NCI-H1694 treated with DMSO at 0.1 percent for 48 hours (cell line): ENCODE measurements around the gene TAS2R16.

Experiments
- DNase-seq: peaks from one replicate; lab custom pipeline; 2025; lab: John Stamatoyannopoulos, UW

Gene TAS2R16

GRCh38 chr7:122995600-122995999 is at the start of gene TAS2R16:
Gene TAS2R16, minus strand, starts transcription at chr7:122995700. Its CDS starts 66 bp downstream, at chr7:122995634.
- DNase-seq = no peak

- no peak for DNase-seq
These were observed 48.1 kb upstream of the TAS2R16 start for GRCh38 chr7:123043642-123044041.

- no peak for DNase-seq
These were observed 45.6 kb upstream of the TAS2R16 start for GRCh38 chr7:123041101-123041500.

GRCh38 chr7:123039269-123039668 is 43.8 kb upstream of the TAS2R16 start:
- no peak for DNase-seq

- no peak for DNase-seq
These were observed 38.6 kb upstream of the TAS2R16 start for GRCh38 chr7:123034106-123034505.

- DNase-seq = no peak
These were observed 35.1 kb upstream of the TAS2R16 start for GRCh38 chr7:123030631-123031030.

GRCh38 chr7:123028339-123028738 is 32.8 kb upstream of the TAS2R16 start:
- no peak for DNase-seq

GRCh38 chr7:123026251-123026650 is 30.8 kb upstream of the TAS2R16 start:
- no peak for DNase-seq

- DNase-seq = no peak
These were observed 29.7 kb upstream of the TAS2R16 start for GRCh38 chr7:123024989-123025758.

GRCh38 chr7:123023126-123023525 is 27.6 kb upstream of the TAS2R16 start:
- no peak for DNase-seq

GRCh38 chr7:123022576-123022975 is 27.1 kb upstream of the TAS2R16 start:
- no peak for DNase-seq

- no peak for DNase-seq
These were observed 16.9 kb upstream of the TAS2R16 start for GRCh38 chr7:123012435-123012834.

GRCh38 chr7:123011766-123012369 is 16.4 kb upstream of the TAS2R16 start:
- DNase-seq = no peak

GRCh38 chr7:123004931-123005330 is 9.4 kb upstream of the TAS2R16 start:
- DNase-seq = no peak

GRCh38 chr7:123003539-123004126 is 8.1 kb upstream of the TAS2R16 start:
- DNase-seq = no peak

- DNase-seq = no peak
These were observed 5.9 kb downstream of the TAS2R16 start for GRCh38 chr7:122989577-122989976.

GRCh38 chr7:122989041-122989440 is 6.5 kb downstream of the TAS2R16 start:
- DNase-seq = no peak

- no peak for DNase-seq
These were observed 7.2 kb downstream of the TAS2R16 start for GRCh38 chr7:122988333-122988732.

- DNase-seq = no peak
These were observed 8.0 kb downstream of the TAS2R16 start for GRCh38 chr7:122987463-122987862.

- no peak for DNase-seq
These were observed 11.5 kb downstream of the TAS2R16 start for GRCh38 chr7:122984021-122984420.

- DNase-seq = no peak
These were observed 12.2 kb downstream of the TAS2R16 start for GRCh38 chr7:122983261-122983660.

- DNase-seq = no peak
These were observed 20.2 kb downstream of the TAS2R16 start for GRCh38 chr7:122975341-122975740.

- DNase-seq = no peak
These were observed 21.3 kb downstream of the TAS2R16 start for GRCh38 chr7:122974229-122974628.
